GM21723 (cell line): ENCODE measurements around the gene RCAN2.

Experiments used
- ATAC-seq: cut with Tn5 transposase; IDR thresholded peaks from one replicate; pipeline ENCODE4 v1.9.1; 2021; ENCODE audit warnings: mild to moderate bottlenecking, moderate library complexity; ENCODE audit not compliant: unreplicated experiment

The RCAN2 gene

GRCh38 chr6:46491201-46491627, at the start of gene RCAN2:
Gene RCAN2, minus strand, starts transcription at chr6:46491449.
- ATAC-seq: peak; percentile 60

GRCh38 chr6:46539866-46540265, 48.6 kb upstream of the RCAN2 start:
- no peak for ATAC-seq

- no peak for ATAC-seq
Observed at GRCh38 chr6:46538800-46539480, 47.7 kb upstream of the RCAN2 start.

GRCh38 chr6:46530896-46531295, 39.6 kb upstream of the RCAN2 start:
- ATAC-seq: no peak

GRCh38 chr6:46528961-46529750, 37.9 kb upstream of the RCAN2 start:
- ATAC-seq: no peak

- ATAC-seq: no peak
Observed at GRCh38 chr6:46526607-46527006, 35.4 kb upstream of the RCAN2 start.

GRCh38 chr6:46525583-46525982, 34.3 kb upstream of the RCAN2 start:
- ATAC-seq: no peak

GRCh38 chr6:46521464-46521971, 30.3 kb upstream of the RCAN2 start:
- ATAC-seq: no peak

GRCh38 chr6:46517202-46517601, 26.0 kb upstream of the RCAN2 start:
- ATAC-seq: no peak

- ATAC-seq: no peak
Observed at GRCh38 chr6:46513533-46513932, 22.3 kb upstream of the RCAN2 start.

GRCh38 chr6:46511320-46511719, 20.1 kb upstream of the RCAN2 start:
- no peak for ATAC-seq

- no peak for ATAC-seq
Observed at GRCh38 chr6:46510651-46511050, 19.4 kb upstream of the RCAN2 start.

GRCh38 chr6:46509981-46510510, 18.8 kb upstream of the RCAN2 start:
- ATAC-seq: no peak

- no peak for ATAC-seq
Observed at GRCh38 chr6:46509063-46509462, 17.8 kb upstream of the RCAN2 start.

- no peak for ATAC-seq
Observed at GRCh38 chr6:46507426-46507825, 16.2 kb upstream of the RCAN2 start.

GRCh38 chr6:46505693-46506512, 14.7 kb upstream of the RCAN2 start:
- ATAC-seq: no peak

GRCh38 chr6:46504242-46504641, 13.0 kb upstream of the RCAN2 start:
- ATAC-seq: no peak

GRCh38 chr6:46502486-46503119, 11.4 kb upstream of the RCAN2 start:
- no peak for ATAC-seq

GRCh38 chr6:46501136-46502089, 10.2 kb upstream of the RCAN2 start:
- no peak for ATAC-seq
